ENCODE data around the gene KLF12. TPM values are rescaled to one million over a fixed set of nuclear protein-coding genes. Genes with fewer than 3 reads are reported as not detected.

The KLF12 gene
- total RNA-seq, 4 donors from 2014 or later: 12.3 to 21.9 (median 17.0) TPM

- no peaks in the 10 kb centered on the region for H3K9me3 ChIP-seq
These were observed 2.0 kb upstream of the KLF12 start for GRCh38 chr13:74136084-74136658.

GRCh38 chr13:74135326-74136083 is 1.3 kb upstream of the KLF12 start:
- WGBS, 2 donors (ENCODE audit: low coverage in 1 of 2): 0 to 7% methylated on average over 3 to 4 of the region's 72 CpGs
- Histone ChIP-seq H3K4me3 (peak overlapping the region; percentile 90 to 93), H3K36me3 (no peaks in the 10 kb centered on the region), H3K27ac (peak overlapping the region; percentile 78 to 97 (median 96)), H3K27me3 (no peaks in the 10 kb centered on the region), H3K4me1 (peaks cover 0 to 27% (median 0%) of the 10 kb centered on the region in 3 donors), H3K9me3 (no peaks in the 10 kb centered on the region)
- no peak for TF ChIP-seq EP300 (IDR thresholded peaks at IDR 0.05)
- peak; percentile 36 for TF ChIP-seq POLR2AphosphoS5 (IDR thresholded peaks at IDR 0.05)
- TF ChIP-seq POLR2A (IDR thresholded peaks at IDR 0.05): peak in 1 of 2 donors; percentile 26
- TF ChIP-seq, protein P1, sequence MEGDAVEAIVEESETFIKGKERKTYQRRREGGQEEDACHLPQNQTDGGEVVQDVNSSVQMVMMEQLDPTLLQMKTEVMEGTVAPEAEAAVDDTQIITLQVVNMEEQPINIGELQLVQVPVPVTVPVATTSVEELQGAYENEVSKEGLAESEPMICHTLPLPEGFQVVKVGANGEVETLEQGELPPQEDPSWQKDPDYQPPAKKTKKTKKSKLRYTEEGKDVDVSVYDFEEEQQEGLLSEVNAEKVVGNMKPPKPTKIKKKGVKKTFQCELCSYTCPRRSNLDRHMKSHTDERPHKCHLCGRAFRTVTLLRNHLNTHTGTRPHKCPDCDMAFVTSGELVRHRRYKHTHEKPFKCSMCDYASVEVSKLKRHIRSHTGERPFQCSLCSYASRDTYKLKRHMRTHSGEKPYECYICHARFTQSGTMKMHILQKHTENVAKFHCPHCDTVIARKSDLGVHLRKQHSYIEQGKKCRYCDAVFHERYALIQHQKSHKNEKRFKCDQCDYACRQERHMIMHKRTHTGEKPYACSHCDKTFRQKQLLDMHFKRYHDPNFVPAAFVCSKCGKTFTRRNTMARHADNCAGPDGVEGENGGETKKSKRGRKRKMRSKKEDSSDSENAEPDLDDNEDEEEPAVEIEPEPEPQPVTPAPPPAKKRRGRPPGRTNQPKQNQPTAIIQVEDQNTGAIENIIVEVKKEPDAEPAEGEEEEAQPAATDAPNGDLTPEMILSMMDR (IDR thresholded peaks at IDR 0.05): no peak
- peak; percentile 66 for ATAC-seq

More at GRCh38 chr13:74136084-74136658, 2.0 kb upstream of the KLF12 start:
- Histone ChIP-seq H3K4me3 (peak overlapping the region; percentile 90 to 93), H3K36me3 (no peaks in the 10 kb centered on the region), H3K27ac (peak overlapping the region; percentile 78 to 97 (median 96)), H3K27me3 (no peaks in the 10 kb centered on the region), H3K4me1 (peaks cover 0 to 22% (median 0%) of the 10 kb centered on the region in 3 donors)
- TF ChIP-seq POLR2A (IDR thresholded peaks at IDR 0.05) (no peak), POLR2AphosphoS5 (IDR thresholded peaks at IDR 0.05) (peak; percentile 22), EP300 (IDR thresholded peaks at IDR 0.05) (no peak)
- TF ChIP-seq, protein P1 (IDR thresholded peaks at IDR 0.05): peak in 1 of 4 experiments; percentile 31
- WGBS, 2 donors (ENCODE audit: low coverage in 1 of 2): 0 to 2% methylated on average over 2 to 12 of the region's 27 CpGs
- no peak for ATAC-seq

- peak overlapping the region; percentile 90 to 93 for H3K4me3 ChIP-seq
- ATAC-seq: peak; percentile 34
- peaks cover 0 to 28% (median 0%) of the 10 kb centered on the region in 3 donors for H3K4me1 ChIP-seq
- no peaks in the 10 kb centered on the region for H3K27me3 ChIP-seq
- no peaks in the 10 kb centered on the region for H3K36me3 ChIP-seq
- no peaks in the 10 kb centered on the region for H3K9me3 ChIP-seq
- peak overlapping the region; percentile 78 to 97 (median 96) for H3K27ac ChIP-seq
- TF ChIP-seq, protein P1 (IDR thresholded peaks at IDR 0.05): no peak
- TF ChIP-seq POLR2AphosphoS5 (IDR thresholded peaks at IDR 0.05): no peak
- no peak for TF ChIP-seq EP300 (IDR thresholded peaks at IDR 0.05)
- TF ChIP-seq POLR2A (IDR thresholded peaks at IDR 0.05): peak in 1 of 2 donors; percentile 23
- no CpG with 5 or more reads among the region's 63 CpGs for WGBS, 2 donors (ENCODE audit: low coverage in 1 of 2)
These were observed 647 bp upstream of the KLF12 start for GRCh38 chr13:74134777-74135325.

DNA sequence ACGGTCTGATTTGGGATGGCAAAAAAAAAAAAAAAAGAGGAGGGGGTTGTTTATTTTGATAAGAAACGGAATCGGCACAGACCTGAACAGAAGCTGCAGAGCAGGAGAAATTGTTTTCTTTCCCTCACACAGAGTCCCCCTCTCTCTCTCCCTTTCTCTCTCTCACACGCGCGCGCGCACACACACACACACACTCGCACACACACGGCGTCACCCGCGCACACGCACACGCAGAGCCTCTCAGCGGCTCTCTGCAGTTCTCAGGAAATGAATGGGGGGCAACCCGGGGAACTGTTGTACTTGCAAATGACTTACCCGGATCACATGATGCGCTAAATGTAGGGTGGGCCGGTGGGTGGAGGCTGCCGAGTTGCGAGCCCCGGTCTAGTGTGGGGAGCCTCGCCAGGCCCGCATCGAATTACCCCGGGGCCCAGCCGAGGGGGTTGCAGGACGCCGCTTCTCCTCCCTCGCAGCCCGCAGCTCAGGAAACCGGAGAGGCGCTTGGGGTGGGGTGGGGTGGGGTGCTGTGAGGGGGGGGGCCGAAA is 475 bp downstream of the KLF12 start:
- H3K27ac ChIP-seq: peak overlapping the region; percentile 78 to 97 (median 96)
- peak; percentile 71 for ATAC-seq
- no peaks in the 10 kb centered on the region for H3K27me3 ChIP-seq
- no peaks in the 10 kb centered on the region for H3K36me3 ChIP-seq
- TF ChIP-seq POLR2AphosphoS5 (IDR thresholded peaks at IDR 0.05) (peak; percentile 76), POLR2A (IDR thresholded peaks at IDR 0.05) (peak; percentile 28 to 32), EP300 (IDR thresholded peaks at IDR 0.05) (no peak)
- TF ChIP-seq, protein P1 (IDR thresholded peaks at IDR 0.05): no peak
- H3K9me3 ChIP-seq: no peaks in the 10 kb centered on the region
- peak overlapping the region; percentile 90 to 93 for H3K4me3 ChIP-seq
- peaks cover 0 to 39% (median 0%) of the 10 kb centered on the region in 3 donors for H3K4me1 ChIP-seq
- WGBS, 2 donors (ENCODE audit: low coverage in 1 of 2): 0 to 1% methylated on average over 12 to 16 of the region's 35 CpGs
